ENCODE data around the gene RASGRF2. TPM values are rescaled to one million over a fixed set of nuclear protein-coding genes. Genes with fewer than 3 reads are reported as not detected.
A peak's percentile ranks its signal among the peaks of the same experiment; 100 is the strongest.

RASGRF2 gene
- total and polyA plus RNA-seq, 2 of the 13 experiments (the other 11 are each of a cell fraction or from before 2014, with no cell fraction given), result 23.6 to 29.0 TPM

- CTCF ChIA-PET (ENCODE audit: low intra/inter-chr PET ratio, low total read pairs), result no interaction called here
- TF ChIP-seq SAP130 (CRISPR knock-in tag; IDR thresholded peaks at IDR 0.05; ENCODE audit: low read depth) (no peak), SOX13 (IDR thresholded peaks at IDR 0.05) (no peak), SOX13 (CRISPR knock-in tag; conservative IDR thresholded peaks at IDR 0.05 in 1 of 2, IDR thresholded peaks at IDR 0.05 in 1 of 2) (peak in 1 of 2 experiments; percentile 31; a peak in 1 of 4 replicates)
- intact Hi-C loops (cut with micrococcal nuclease; ENCODE audit: unreplicated experiment), result no loop called here
- Histone ChIP-seq H3K9me3 (ENCODE audit: low read length) (no peaks in the 10 kb centered on the region), H2AFZ (ENCODE audit: low read length) (no peak overlapping the region), H3K27me3 (ENCODE audit: control insufficient read depth in 1 of 2, insufficient read depth in 2 of 2, low read length in 2 of 2) (no peaks in the 10 kb centered on the region), H3K36me3 (replicated peaks in 1 of 2; ENCODE audit: control insufficient read depth in 1 of 2, insufficient read depth in 2 of 2, low read length in 2 of 2) (peaks cover 11 to 17% of the 10 kb centered on the region in 2 experiments), H4K20me1 (ENCODE audit: insufficient read depth, low read length) (no peaks in the 10 kb centered on the region), H3K4me2 (ENCODE audit: low read depth, low read length) (peak overlapping the region; percentile 59), H3K27ac (ENCODE audit: extremely low read length, insufficient read depth, low read length) (peak overlapping the region; percentile 94), H3K4me3 (replicated peaks in 1 of 3; ENCODE audit: insufficient read depth in 1 of 3, low read depth in 2 of 3, low read length in 3 of 3) (no peak overlapping the region), H3K9ac (ENCODE audit: insufficient read depth, low read depth, low read length) (peak overlapping the region; percentile 51), H3K4me1 (ENCODE audit: insufficient read depth, low read length) (peaks cover 68% of the 10 kb centered on the region), H3K79me2 (ENCODE audit: insufficient read depth, low read length) (peaks cover 27% of the 10 kb centered on the region)
- in situ Hi-C loops (cut with HindIII; ENCODE audit: extremely low pct_ligation_motif_present, low pct_unique_long_range_greater_than_20kb), result no loop called here
- POLR2A ChIA-PET, result interaction anchor here (0.6 kb wide), 1 partner anchor 97 kb away, joined by 4 read pairs; no protein-coding TSS in a partner anchor
- WGBS (ENCODE audit: low lambda C conversion rate), result 54% methylated on average over 2 of the region's 2 CpGs
- ATAC-seq (no peak), DNase-seq (ENCODE audit: low spot score) (no peak), FAIRE-seq (peak; percentile 70)
- TSS peak; percentile 45 for BruUV-seq (replicated peaks)
Observed at GRCh38 chr5:81046041-81046440, 85.9 kb downstream of the RASGRF2 start.

GRCh38 chr5:81052325-81052724 lies 92.2 kb downstream of the RASGRF2 start:
- in situ Hi-C loops (cut with HindIII; ENCODE audit: extremely low pct_ligation_motif_present, low pct_unique_long_range_greater_than_20kb), result no loop called here
- peaks cover 4 to 17% of the 10 kb centered on the region in 2 experiments; a peak in 4 of 5 replicates for H3K36me3 ChIP-seq (replicated peaks in 1 of 2; ENCODE audit: control insufficient read depth in 1 of 2, insufficient read depth in 2 of 2, low read length in 2 of 2)
- FAIRE-seq (no peak), DNase-seq (ENCODE audit: low spot score) (no peak), ATAC-seq (no peak)
- H2AFZ ChIP-seq (ENCODE audit: low read length), result no peak overlapping the region
- H3K79me2 ChIP-seq (ENCODE audit: insufficient read depth, low read length), result peaks cover 7% of the 10 kb centered on the region
- H3K4me3 ChIP-seq (replicated peaks in 1 of 3; ENCODE audit: insufficient read depth in 1 of 3, low read depth in 2 of 3, low read length in 3 of 3), result no peak overlapping the region
- no peak overlapping the region for H3K27ac ChIP-seq (ENCODE audit: extremely low read length, insufficient read depth, low read length)
- ChIA-PET CTCF (ENCODE audit: low intra/inter-chr PET ratio, low total read pairs) (no interaction called here), POLR2A (no interaction called here)
- no TSS peak for BruUV-seq (replicated peaks)
- no peaks in the 10 kb centered on the region for H3K27me3 ChIP-seq (ENCODE audit: control insufficient read depth in 1 of 2, insufficient read depth in 2 of 2, low read length in 2 of 2)
- H3K4me2 ChIP-seq (ENCODE audit: low read depth, low read length), result no peak overlapping the region
- no peak overlapping the region for H3K9ac ChIP-seq (ENCODE audit: insufficient read depth, low read depth, low read length)
- H3K4me1 ChIP-seq (ENCODE audit: insufficient read depth, low read length), result peaks cover 6% of the 10 kb centered on the region
- intact Hi-C loops (cut with micrococcal nuclease; ENCODE audit: unreplicated experiment), result no loop called here
- WGBS (ENCODE audit: low lambda C conversion rate), result 49% methylated on average over 2 of the region's 2 CpGs
- H4K20me1 ChIP-seq (ENCODE audit: insufficient read depth, low read length), result no peaks in the 10 kb centered on the region
- H3K9me3 ChIP-seq (ENCODE audit: low read length), result no peaks in the 10 kb centered on the region
- TF ChIP-seq FIP1L1 (IDR thresholded peaks at IDR 0.05; ENCODE audit: borderline replicate concordance, insufficient read depth, low read depth, low read length), result no peak
- TF ChIP-seq NAIF1 (CRISPR knock-in tag; IDR thresholded peaks at IDR 0.05; ENCODE audit: borderline replicate concordance), result no peak
- TF ChIP-seq SRSF9 (IDR thresholded peaks at IDR 0.05; ENCODE audit: borderline replicate concordance, insufficient read depth, low read depth, low read length, poor library complexity, severe bottlenecking), result no peak
- no peak for TF ChIP-seq ZNF607 (CRISPR knock-in tag; IDR thresholded peaks at IDR 0.05; ENCODE audit: borderline replicate concordance)
- TF ChIP-seq ATF7-NPFF (CRISPR knock-in tag; IDR thresholded peaks at IDR 0.05; ENCODE audit: low read depth), result no peak
- TF ChIP-seq RFX5 (IDR thresholded peaks at IDR 0.05; ENCODE audit: low read depth, low read length), result no peak
- TF ChIP-seq KIAA2018 (CRISPR knock-in tag; IDR thresholded peaks at IDR 0.05; ENCODE audit: borderline replicate concordance), result no peak

Data from HepG2 (cell line).